CD4-positive, alpha-beta memory T cell (primary cell): Measurements from ENCODE around the gene ANLN. TPM values are rescaled to one million over a fixed set of nuclear protein-coding genes. Genes with fewer than 3 reads are reported as not detected.

Experiments
- CTCF ChIA-PET: fragments of 350-600 bp; sonication (Branson Sonifier 250); formaldehyde crosslinking; loops from one replicate; lab custom pipeline; 2021; ENCODE audit warnings: inconsistent platforms; ENCODE audit not compliant: partially characterized antibody; lab: Charles Lee
- POLR2A ChIA-PET: fragments of 350-600 bp; sonication (Branson Sonifier 250); formaldehyde crosslinking; loops from one replicate; lab custom pipeline; 2021; ENCODE audit not compliant: partially characterized antibody; lab: Charles Lee
- DNase-seq, 5 donors: peaks; one replicate each; pipeline versions ENCODE4 v3.0.0 to v3.0.0-alpha.2; 2020 to 2022; ENCODE audit warnings: mixed read lengths in 1 of 5
- H3K27ac ChIP-seq: one replicate; pipeline ENCODE4 v1.7.0; 2013; ENCODE audit warnings: low read depth, low read length
- H3K27me3 ChIP-seq: 2 replicates; pipeline ENCODE4 v1.7.0; 2013; ENCODE audit warnings: mild to moderate bottlenecking, low read length, moderate library complexity; ENCODE audit not compliant: insufficient read depth
- H3K36me3 ChIP-seq: 2 replicates; pipeline ENCODE4 v1.7.0; 2013; ENCODE audit warnings: mild to moderate bottlenecking, low read length, moderate library complexity; ENCODE audit not compliant: insufficient read depth
- H3K4me1 ChIP-seq: 2 replicates; pipeline ENCODE4 v1.7.0; 2013; ENCODE audit warnings: mild to moderate bottlenecking, low read length, moderate library complexity; ENCODE audit not compliant: insufficient read depth
- H3K4me3 ChIP-seq, 2 donors: one replicate each; pipeline ENCODE4 v1.7.0; 2013; ENCODE audit warnings: low read length in 2 of 2, mild to moderate bottlenecking in 1 of 2
- H3K9me3 ChIP-seq, 2 donors: one replicate each; pipeline ENCODE4 v1.7.0; 2013; ENCODE audit warnings: low read length in 2 of 2, control low read depth in 1 of 2; ENCODE audit not compliant: control insufficient read depth in 1 of 2
- H3K27ac Mint-ChIP-seq, 7 donors: one replicate each; pipeline ENCODE4 v1.8.0; 2020 to 2021; ENCODE audit warnings: mixed read lengths in 7 of 7, mild to moderate bottlenecking in 6 of 7, inconsistent platforms in 3 of 7, moderate library complexity in 3 of 7
- H3K27me3 Mint-ChIP-seq, 2 donors: one replicate each; pipeline ENCODE4 v1.8.0; 2020 to 2021; ENCODE audit warnings: mixed read lengths in 2 of 2
- H3K36me3 Mint-ChIP-seq, 2 donors: one replicate each; pipeline ENCODE4 v1.8.0; 2020 to 2021; ENCODE audit warnings: mixed read lengths in 2 of 2, inconsistent platforms in 1 of 2, mild to moderate bottlenecking in 1 of 2
- H3K4me1 Mint-ChIP-seq, 4 donors: one replicate each; pipeline ENCODE4 v1.8.0; 2020 to 2021; ENCODE audit warnings: mixed read lengths in 4 of 4, mild to moderate bottlenecking in 1 of 4
- H3K4me3 Mint-ChIP-seq, 8 donors: one replicate each; pipeline ENCODE4 v1.8.0; 2020 to 2021; ENCODE audit warnings: mixed read lengths in 8 of 8, mild to moderate bottlenecking in 7 of 8, moderate library complexity in 6 of 8, inconsistent platforms in 3 of 8
- H3K9me3 Mint-ChIP-seq, 8 donors: one replicate each; pipeline ENCODE4 v1.8.0; 2020 to 2021; ENCODE audit warnings: mixed read lengths in 8 of 8, mild to moderate bottlenecking in 5 of 8, inconsistent platforms in 3 of 8, moderate library complexity in 1 of 8
- intact Hi-C: fragments of 100-400 bp; cut with micrococcal nuclease; formaldehyde crosslinking; loops from one replicate; pipeline ENCODE4 v1.15.1; 2023
- polyA plus RNA-seq, 2 donors: library from polyadenylated mRNA; unstranded; fragments of 300-500 nt; fragmentation: Illumina TruSeq; gene quantifications; one replicate each; pipeline ENCODE4 v1.2.3, GENCODE V29; 2021
- total RNA-seq, 2 experiments: library from RNA; stranded (reverse); gene quantifications; one replicate each; pipeline ENCODE4 v1.2.3, GENCODE V29; 2021

Gene ANLN
- total and polyA plus RNA-seq, 4 experiments from 2014 or later: 0.23 TPM; not detected in 3

DNA sequence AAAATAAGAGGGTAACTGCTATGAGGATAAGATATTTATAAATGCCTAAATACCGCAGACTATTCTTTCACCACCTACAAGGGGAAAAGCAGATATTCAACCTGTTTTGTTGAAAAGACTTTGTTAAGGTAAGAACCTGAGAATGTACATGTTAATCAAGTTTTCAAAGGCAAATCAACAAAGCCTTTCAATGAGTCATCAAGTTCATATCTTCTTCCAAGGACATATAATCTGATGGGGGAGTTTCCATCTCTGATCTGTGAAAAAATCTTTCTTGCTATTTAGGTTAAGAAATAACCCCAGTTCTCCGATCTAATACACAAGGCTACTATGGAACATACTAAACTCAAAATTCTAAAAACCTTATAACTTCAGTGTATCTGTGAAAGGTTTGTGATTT lies 40.0 kb upstream of the ANLN start:
- ChIA-PET POLR2A (no interaction called here), CTCF (no interaction called here)
- Histone ChIP-seq H3K27me3 (no peaks in the 10 kb centered on the region), H3K9me3 (no peaks in the 10 kb centered on the region), H3K4me1 (no peaks in the 10 kb centered on the region), H3K27ac (no peak overlapping the region), H3K36me3 (no peaks in the 10 kb centered on the region), H3K4me3 (no peak overlapping the region)
- H3K4me1 Mint-ChIP-seq: no peaks in the 10 kb centered on the region
- intact Hi-C loops: no loop called here
- no peak overlapping the region for H3K4me3 Mint-ChIP-seq
- no peaks in the 10 kb centered on the region for H3K36me3 Mint-ChIP-seq
- peaks cover 0 to 5% of the 10 kb centered on the region in 2 donors for H3K27me3 Mint-ChIP-seq
- DNase-seq: no peak
- H3K9me3 Mint-ChIP-seq: no peaks in the 10 kb centered on the region
- no peak overlapping the region for H3K27ac Mint-ChIP-seq

GRCh38 chr7:36355490-36355889 lies 34.2 kb upstream of the ANLN start:
- intact Hi-C loops: no loop called here
- Histone ChIP-seq H3K27me3 (no peaks in the 10 kb centered on the region), H3K36me3 (no peaks in the 10 kb centered on the region), H3K4me1 (no peaks in the 10 kb centered on the region), H3K27ac (no peak overlapping the region), H3K9me3 (no peaks in the 10 kb centered on the region), H3K4me3 (no peak overlapping the region)
- Mint-ChIP-seq H3K9me3 (no peaks in the 10 kb centered on the region), H3K27me3 (peaks cover 2% of the 10 kb centered on the region in 2 donors), H3K4me3 (no peak overlapping the region), H3K27ac (no peak overlapping the region), H3K4me1 (no peaks in the 10 kb centered on the region), H3K36me3 (no peaks in the 10 kb centered on the region)
- ChIA-PET POLR2A (interaction anchor here (1.3 kb wide), 1 partner anchor 12 kb away, joined by 3 read pairs; no protein-coding TSS in a partner anchor), CTCF (interaction anchor here (3.1 kb wide), 1 partner anchor 12 kb away, joined by 20 read pairs; a partner anchor contains a TSS)
- no peak for DNase-seq

- no peak overlapping the region for H3K27ac ChIP-seq
- no peaks in the 10 kb centered on the region for H3K27me3 ChIP-seq
- Mint-ChIP-seq H3K27ac (no peak overlapping the region), H3K4me1 (no peaks in the 10 kb centered on the region), H3K27me3 (peaks cover 2% of the 10 kb centered on the region in 2 donors), H3K36me3 (no peaks in the 10 kb centered on the region), H3K4me3 (no peak overlapping the region), H3K9me3 (no peaks in the 10 kb centered on the region)
- no peak overlapping the region for H3K4me3 ChIP-seq
- H3K4me1 ChIP-seq: no peaks in the 10 kb centered on the region
- intact Hi-C loops: no loop called here
- ChIA-PET CTCF (interaction anchor here (3.1 kb wide), 1 partner anchor 10 kb away, joined by 20 read pairs; a partner anchor contains a TSS), POLR2A (interaction anchor here (1.3 kb wide), 1 partner anchor 10 kb away, joined by 3 read pairs; no protein-coding TSS in a partner anchor)
- DNase-seq: no peak
- no peaks in the 10 kb centered on the region for H3K9me3 ChIP-seq
- H3K36me3 ChIP-seq: no peaks in the 10 kb centered on the region
Observed at GRCh38 chr7:36357054-36357453, 32.6 kb upstream of the ANLN start.

- Histone ChIP-seq H3K36me3 (no peaks in the 10 kb centered on the region), H3K4me3 (no peak overlapping the region), H3K9me3 (no peaks in the 10 kb centered on the region), H3K27ac (no peak overlapping the region), H3K4me1 (no peaks in the 10 kb centered on the region), H3K27me3 (no peaks in the 10 kb centered on the region)
- ChIA-PET POLR2A (no interaction called here), CTCF (interaction anchor here (0.6 to 3.1 kb wide), 2 partner anchors 8 to 83 kb away, joined by 3 to 20 read pairs; a partner anchor contains a TSS)
- H3K4me1 Mint-ChIP-seq: no peaks in the 10 kb centered on the region
- no peak overlapping the region for H3K27ac Mint-ChIP-seq
- H3K9me3 Mint-ChIP-seq: no peaks in the 10 kb centered on the region
- no peak overlapping the region for H3K4me3 Mint-ChIP-seq
- intact Hi-C loops: no loop called here
- peaks cover 2 to 5% of the 10 kb centered on the region in 2 donors for H3K27me3 Mint-ChIP-seq
- H3K36me3 Mint-ChIP-seq: no peaks in the 10 kb centered on the region
- no peak for DNase-seq
Observed at GRCh38 chr7:36358589-36358988, 31.1 kb upstream of the ANLN start.

DNA sequence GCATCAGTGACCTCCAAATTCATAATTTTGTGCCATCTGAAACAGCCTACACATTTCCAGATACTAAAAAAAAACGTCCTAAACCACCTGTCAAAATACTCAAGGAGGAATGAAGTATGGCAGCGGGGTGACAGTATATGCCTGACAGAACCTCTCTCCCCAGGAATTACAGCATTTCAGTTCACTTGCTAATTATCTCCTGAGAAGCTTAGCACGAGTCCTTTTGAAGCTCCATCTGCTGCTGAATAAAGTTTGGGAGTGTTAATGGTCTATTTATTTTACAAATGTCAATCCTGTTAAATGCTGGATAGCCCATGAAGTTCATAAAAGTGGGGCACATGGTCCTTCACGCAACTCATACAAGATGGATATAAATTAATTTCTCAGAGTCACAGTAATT lies 29.4 kb upstream of the ANLN start:
- POLR2A ChIA-PET: no interaction called here
- Histone ChIP-seq H3K4me1 (no peaks in the 10 kb centered on the region), H3K9me3 (no peaks in the 10 kb centered on the region), H3K36me3 (no peaks in the 10 kb centered on the region), H3K27me3 (no peaks in the 10 kb centered on the region), H3K4me3 (no peak overlapping the region), H3K27ac (no peak overlapping the region)
- no peaks in the 10 kb centered on the region for H3K36me3 Mint-ChIP-seq
- DNase-seq: no peak
- CTCF ChIA-PET: interaction anchor here (2.0 kb wide), 1 partner anchor 41 kb away, joined by 6 read pairs; no protein-coding TSS in a partner anchor
- no peaks in the 10 kb centered on the region for H3K9me3 Mint-ChIP-seq
- peaks cover 0 to 5% of the 10 kb centered on the region in 2 donors for H3K27me3 Mint-ChIP-seq
- H3K4me3 Mint-ChIP-seq: no peak overlapping the region
- no peaks in the 10 kb centered on the region for H3K4me1 Mint-ChIP-seq
- intact Hi-C loops: loop anchor here (10.0 kb wide), 2 partner anchors 205 to 665 kb away; partner anchors contain the start of genes EEPD1 and HERPUD2
- H3K27ac Mint-ChIP-seq: no peak overlapping the region

- no peak overlapping the region for H3K4me3 Mint-ChIP-seq
- H3K4me3 ChIP-seq: no peak overlapping the region
Observed at GRCh38 chr7:36361227-36361626, 28.4 kb upstream of the ANLN start.

DNA sequence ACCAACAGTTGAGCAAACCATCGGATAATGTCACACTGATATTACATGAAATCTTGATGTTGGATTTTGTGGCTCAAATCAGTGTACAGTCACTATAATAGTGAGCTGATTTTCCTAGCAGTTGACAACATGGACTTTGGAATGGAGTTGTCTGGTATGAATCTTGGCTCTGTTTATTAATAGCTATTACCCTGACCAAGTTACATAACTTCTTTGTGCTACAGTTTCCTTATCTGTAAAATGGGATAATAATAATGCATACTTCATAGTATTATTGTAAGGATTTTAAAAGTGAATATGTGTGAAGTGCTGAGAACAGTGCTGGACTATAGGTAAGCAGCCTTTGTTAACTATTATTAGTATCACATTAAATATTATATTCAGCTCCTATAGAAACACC lies 26.1 kb upstream of the ANLN start:
- DNase-seq: no peak
- H3K27me3 ChIP-seq: peaks cover 6% of the 10 kb centered on the region
- no peak overlapping the region for H3K4me3 Mint-ChIP-seq
- H3K27me3 Mint-ChIP-seq: peaks cover under 1 to 5% of the 10 kb centered on the region in 2 donors
- peaks cover 11% of the 10 kb centered on the region for H3K4me1 ChIP-seq
- peaks cover 0 to 9% (median 3%) of the 10 kb centered on the region in 4 donors for H3K4me1 Mint-ChIP-seq
- ChIA-PET CTCF (interaction anchor here (1.0 to 1.2 kb wide), 2 partner anchors 457 to 664 kb away, joined by 3 read pairs; no protein-coding TSS in a partner anchor), POLR2A (no interaction called here)
- no peak overlapping the region for H3K27ac Mint-ChIP-seq
- H3K9me3 ChIP-seq: no peaks in the 10 kb centered on the region
- no peak overlapping the region for H3K27ac ChIP-seq
- peaks cover 0 to 1% of the 10 kb centered on the region in 2 donors for H3K36me3 Mint-ChIP-seq
- H3K4me3 ChIP-seq: no peak overlapping the region
- no peaks in the 10 kb centered on the region for H3K36me3 ChIP-seq
- intact Hi-C loops: loop anchor here (10.0 kb wide), 2 partner anchors 209 to 669 kb away; partner anchors contain the start of genes EEPD1 and HERPUD2
- no peaks in the 10 kb centered on the region for H3K9me3 Mint-ChIP-seq

More at GRCh38 chr7:36361227-36361626, 28.4 kb upstream of the ANLN start:
- no peaks in the 10 kb centered on the region for H3K4me1 Mint-ChIP-seq
- Histone ChIP-seq H3K27me3 (peaks cover 4% of the 10 kb centered on the region), H3K4me1 (no peaks in the 10 kb centered on the region), H3K27ac (no peak overlapping the region), H3K9me3 (no peaks in the 10 kb centered on the region), H3K36me3 (no peaks in the 10 kb centered on the region)
- intact Hi-C loops: loop anchor here (10.0 kb wide), 2 partner anchors 206 to 666 kb away; partner anchors contain the start of genes EEPD1 and HERPUD2
- POLR2A ChIA-PET: no interaction called here
- H3K36me3 Mint-ChIP-seq: no peaks in the 10 kb centered on the region
- CTCF ChIA-PET: interaction anchor here (2.0 kb wide), 1 partner anchor 42 kb away, joined by 6 read pairs; no protein-coding TSS in a partner anchor
- H3K27ac Mint-ChIP-seq: no peak overlapping the region
- DNase-seq: no peak
- H3K27me3 Mint-ChIP-seq: peaks cover 0 to 5% of the 10 kb centered on the region in 2 donors
- H3K9me3 Mint-ChIP-seq: no peaks in the 10 kb centered on the region
